ENCODE data around the gene XYLT1.

XYLT1 gene

DNA sequence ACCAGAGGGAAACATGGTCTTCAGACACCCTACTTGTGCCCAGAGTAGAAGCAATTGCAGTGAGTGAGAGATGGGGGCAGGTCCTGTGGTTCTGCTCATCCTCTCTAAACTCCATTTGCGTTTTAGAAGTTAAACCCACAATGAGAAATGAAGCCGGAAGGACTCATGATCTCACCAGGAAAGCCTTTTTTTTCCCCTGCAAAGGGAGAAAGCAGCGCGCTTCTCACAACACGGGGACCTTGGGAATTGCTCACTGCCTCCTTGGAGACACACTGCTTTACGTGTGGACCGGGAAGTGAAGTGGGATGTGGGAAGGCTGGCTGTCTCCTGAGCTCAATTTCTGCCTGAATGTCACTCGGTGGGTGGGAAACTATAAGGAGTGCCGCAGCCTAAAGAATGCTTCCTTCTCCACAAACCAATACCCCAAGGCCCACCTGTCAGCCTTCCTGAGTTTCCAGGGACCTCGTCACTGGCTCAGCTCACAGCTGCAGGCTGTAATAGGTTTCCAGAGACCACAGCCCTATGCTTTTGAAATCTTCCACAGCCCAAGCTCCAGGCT, 365.4 kb downstream of the XYLT1 start:
- ATAC-seq (ENCODE audit: low read depth) (no peak), DNase-seq (ENCODE audit: low spot score) (no peak)
- no peaks in the 10 kb centered on the region for H3K36me3 ChIP-seq (ENCODE audit: low read depth)

DNA sequence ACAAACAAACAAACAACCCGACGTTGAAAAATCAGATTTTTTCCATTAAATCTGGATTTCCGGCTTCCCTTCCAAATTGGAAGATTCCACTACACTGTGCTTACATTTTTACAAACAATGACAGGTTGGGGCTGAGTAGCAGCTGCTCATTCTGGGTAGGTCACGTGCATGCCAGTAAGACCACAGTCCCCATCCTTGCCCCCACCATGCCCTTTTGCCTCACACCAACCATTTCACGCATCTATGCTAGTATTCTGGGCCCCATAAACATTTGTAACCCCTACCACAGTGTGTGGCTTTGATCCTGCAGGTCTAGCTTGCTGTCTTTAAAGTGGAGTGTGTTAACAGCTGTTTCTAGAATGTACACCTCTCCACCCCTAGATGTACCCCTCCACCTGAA, 366.1 kb downstream of the XYLT1 start:
- Histone ChIP-seq H3K27me3 (ENCODE audit: insufficient read depth, poor library complexity, severe bottlenecking) (no peaks in the 10 kb centered on the region), H3K4me1 (ENCODE audit: insufficient read depth, poor library complexity, severe bottlenecking) (no peaks in the 10 kb centered on the region), H3K9me3 (ENCODE audit: severe bottlenecking) (no peaks in the 10 kb centered on the region), H3K4me3 (ENCODE audit: severe bottlenecking) (no peak overlapping the region), H3K36me3 (ENCODE audit: low read depth) (no peaks in the 10 kb centered on the region), H3K27ac (ENCODE audit: poor library complexity, severe bottlenecking) (no peak overlapping the region)
- ATAC-seq (ENCODE audit: low read depth): no peak
- no peak for DNase-seq (ENCODE audit: low spot score)
- TF ChIP-seq, protein P1, sequence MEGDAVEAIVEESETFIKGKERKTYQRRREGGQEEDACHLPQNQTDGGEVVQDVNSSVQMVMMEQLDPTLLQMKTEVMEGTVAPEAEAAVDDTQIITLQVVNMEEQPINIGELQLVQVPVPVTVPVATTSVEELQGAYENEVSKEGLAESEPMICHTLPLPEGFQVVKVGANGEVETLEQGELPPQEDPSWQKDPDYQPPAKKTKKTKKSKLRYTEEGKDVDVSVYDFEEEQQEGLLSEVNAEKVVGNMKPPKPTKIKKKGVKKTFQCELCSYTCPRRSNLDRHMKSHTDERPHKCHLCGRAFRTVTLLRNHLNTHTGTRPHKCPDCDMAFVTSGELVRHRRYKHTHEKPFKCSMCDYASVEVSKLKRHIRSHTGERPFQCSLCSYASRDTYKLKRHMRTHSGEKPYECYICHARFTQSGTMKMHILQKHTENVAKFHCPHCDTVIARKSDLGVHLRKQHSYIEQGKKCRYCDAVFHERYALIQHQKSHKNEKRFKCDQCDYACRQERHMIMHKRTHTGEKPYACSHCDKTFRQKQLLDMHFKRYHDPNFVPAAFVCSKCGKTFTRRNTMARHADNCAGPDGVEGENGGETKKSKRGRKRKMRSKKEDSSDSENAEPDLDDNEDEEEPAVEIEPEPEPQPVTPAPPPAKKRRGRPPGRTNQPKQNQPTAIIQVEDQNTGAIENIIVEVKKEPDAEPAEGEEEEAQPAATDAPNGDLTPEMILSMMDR (IDR thresholded peaks at IDR 0.05; ENCODE audit: poor library complexity, severe bottlenecking): no peak

More for the DNA sequence above, 365.4 kb downstream of the XYLT1 start:
- Histone ChIP-seq H3K27me3 (ENCODE audit: insufficient read depth, poor library complexity, severe bottlenecking) (no peaks in the 10 kb centered on the region), H3K4me3 (ENCODE audit: severe bottlenecking) (no peak overlapping the region), H3K4me1 (ENCODE audit: insufficient read depth, poor library complexity, severe bottlenecking) (no peaks in the 10 kb centered on the region), H3K9me3 (ENCODE audit: severe bottlenecking) (no peaks in the 10 kb centered on the region), H3K27ac (ENCODE audit: poor library complexity, severe bottlenecking) (no peak overlapping the region)
- TF ChIP-seq, protein P1 (IDR thresholded peaks at IDR 0.05; ENCODE audit: poor library complexity, severe bottlenecking): no peak

DNA sequence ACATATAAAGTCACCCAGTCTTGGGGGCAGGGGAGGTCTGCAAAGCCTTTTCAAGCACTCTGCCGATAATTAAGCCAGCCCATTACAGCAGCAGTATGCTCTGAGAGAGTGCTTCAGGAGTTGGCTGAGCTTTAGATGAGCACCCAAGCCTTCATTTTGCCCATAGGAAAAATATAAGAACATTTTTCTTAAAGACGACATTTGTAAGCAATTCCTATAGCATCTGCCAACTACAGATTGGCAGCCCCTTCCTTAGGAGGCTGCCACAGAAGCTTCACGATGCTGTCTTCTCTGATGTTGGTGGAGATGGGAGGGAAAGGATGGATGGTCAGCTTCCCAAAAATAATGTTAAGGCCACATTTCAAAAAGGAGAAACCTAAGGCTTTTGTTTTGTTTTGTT, 367.5 kb downstream of the XYLT1 start:
- Histone ChIP-seq H3K9me3 (ENCODE audit: severe bottlenecking) (no peaks in the 10 kb centered on the region), H3K27ac (ENCODE audit: poor library complexity, severe bottlenecking) (no peak overlapping the region), H3K4me3 (ENCODE audit: severe bottlenecking) (no peak overlapping the region), H3K4me1 (ENCODE audit: insufficient read depth, poor library complexity, severe bottlenecking) (no peaks in the 10 kb centered on the region), H3K27me3 (ENCODE audit: insufficient read depth, poor library complexity, severe bottlenecking) (no peaks in the 10 kb centered on the region), H3K36me3 (ENCODE audit: low read depth) (no peaks in the 10 kb centered on the region)
- TF ChIP-seq, protein P1 (IDR thresholded peaks at IDR 0.05; ENCODE audit: poor library complexity, severe bottlenecking): no peak
- ATAC-seq (ENCODE audit: low read depth) (no peak), DNase-seq (ENCODE audit: low spot score) (no peak)

DNA sequence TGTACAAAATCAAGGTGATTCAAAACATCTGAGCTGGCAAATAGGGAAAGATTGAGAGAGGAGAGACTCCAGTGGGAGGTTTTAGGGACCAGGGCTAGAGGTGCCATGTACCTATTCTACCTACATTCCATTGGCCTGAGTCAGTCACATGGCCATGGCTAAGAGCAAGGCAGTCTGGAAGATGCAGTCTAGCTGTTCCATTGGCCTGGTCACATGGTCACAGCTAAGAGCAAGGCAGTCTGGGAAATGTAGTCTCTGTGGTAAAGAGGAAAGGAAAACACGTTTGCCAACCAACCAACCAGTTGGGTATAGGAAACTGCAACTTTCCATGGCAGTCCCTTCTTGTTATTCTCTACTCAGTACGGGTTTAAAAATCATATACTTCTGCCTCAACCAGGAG, 369.1 kb downstream of the XYLT1 start:
- Histone ChIP-seq H3K4me1 (ENCODE audit: insufficient read depth, poor library complexity, severe bottlenecking) (no peaks in the 10 kb centered on the region), H3K4me3 (ENCODE audit: severe bottlenecking) (no peak overlapping the region), H3K27ac (ENCODE audit: poor library complexity, severe bottlenecking) (no peak overlapping the region), H3K36me3 (ENCODE audit: low read depth) (no peaks in the 10 kb centered on the region), H3K9me3 (ENCODE audit: severe bottlenecking) (no peaks in the 10 kb centered on the region), H3K27me3 (ENCODE audit: insufficient read depth, poor library complexity, severe bottlenecking) (peaks cover 3% of the 10 kb centered on the region)
- TF ChIP-seq, protein P1 (IDR thresholded peaks at IDR 0.05; ENCODE audit: poor library complexity, severe bottlenecking): no peak
- ATAC-seq (ENCODE audit: low read depth) (peak; percentile 74), DNase-seq (ENCODE audit: low spot score) (no peak)

DNA sequence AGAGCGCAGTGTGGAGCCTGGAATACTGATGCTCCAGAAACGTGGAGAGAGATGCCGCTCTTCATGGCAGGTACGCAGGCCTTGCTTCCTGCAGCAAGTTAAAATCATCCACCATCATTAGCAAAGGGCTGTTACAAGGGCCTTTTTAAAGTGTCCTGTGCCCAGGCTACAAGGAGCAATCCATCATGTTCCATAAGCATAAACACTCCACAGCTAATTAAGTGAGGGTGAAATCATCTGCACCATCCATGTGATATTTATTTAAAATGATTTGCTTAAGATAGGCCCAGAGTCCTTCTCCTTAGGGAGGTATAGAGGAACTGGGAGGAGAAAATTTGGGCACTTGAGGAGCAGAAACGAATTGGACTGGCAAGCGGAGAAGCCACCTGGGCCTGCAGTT, 372.1 kb downstream of the XYLT1 start:
- no peak for DNase-seq (ENCODE audit: low spot score)
- no peak for ATAC-seq (ENCODE audit: low read depth)
- Histone ChIP-seq H3K4me1 (ENCODE audit: insufficient read depth, poor library complexity, severe bottlenecking) (no peaks in the 10 kb centered on the region), H3K9me3 (ENCODE audit: severe bottlenecking) (no peaks in the 10 kb centered on the region), H3K27ac (ENCODE audit: poor library complexity, severe bottlenecking) (no peak overlapping the region), H3K27me3 (ENCODE audit: insufficient read depth, poor library complexity, severe bottlenecking) (peaks cover 10% of the 10 kb centered on the region), H3K4me3 (ENCODE audit: severe bottlenecking) (no peak overlapping the region), H3K36me3 (ENCODE audit: low read depth) (no peaks in the 10 kb centered on the region)
- TF ChIP-seq, protein P1 (IDR thresholded peaks at IDR 0.05; ENCODE audit: poor library complexity, severe bottlenecking): no peak
